Thyroid gland (tissue), 4 donors: Measurements from ENCODE around the gene TASOR2. TPM values are rescaled to one million over a fixed set of nuclear protein-coding genes. Genes with fewer than 3 reads are reported as not detected.

Experiments used
- DNase-seq, 2 donors: peaks; one replicate each; pipeline ENCODE4 v3.0.0-alpha.2; 2019
- H3K27ac ChIP-seq, 3 donors: fragments of 200-600 bp; sonication (generic); 1 replicate in 2 of 3; 2 replicates in 1 of 3; pipeline ENCODE4 v1.5.1; 2016 to 2019; ENCODE audit warnings: mild to moderate bottlenecking in 1 of 3, moderate library complexity in 1 of 3
- H3K27me3 ChIP-seq: fragments of 200-600 bp; sonication (generic); one replicate; pipeline ENCODE4 v1.5.1; 2019
- H3K36me3 ChIP-seq, 2 donors: fragments of 200-600 bp; sonication (generic); one replicate each; pipeline ENCODE4 v1.5.1; 2016 to 2019
- H3K4me1 ChIP-seq, 2 donors: fragments of 200-600 bp; sonication (generic); one replicate each; pipeline ENCODE4 v1.5.1; 2017 to 2019
- H3K4me3 ChIP-seq, 3 donors: fragments of 200-600 bp; sonication (generic); replicated peaks in 1 of 3; 1 replicate in 2 of 3; 2 replicates in 1 of 3; pipeline ENCODE4 v1.5.1; 2016; ENCODE audit warnings: mild to moderate bottlenecking in 1 of 3
- H3K9me3 ChIP-seq: fragments of 200-600 bp; sonication (generic); one replicate; pipeline ENCODE4 v1.5.1; 2017
- POLR2A ChIP-seq, 2 donors: fragments of 450-650 bp; IDR thresholded peaks; one replicate each; pipeline ENCODE4 v1.6.1; 2017; ENCODE audit warnings: antibody characterized with exemption in 2 of 2, mild to moderate bottlenecking in 2 of 2, moderate library complexity in 1 of 2
- WGBS, 2 donors: methylation state at CpG; one replicate each; pipeline ENCODE4 v1.1.5; 2017; 5-methylcytosine and 5-hydroxymethylcytosine counted together
- intact Hi-C: fragments of 100-400 bp; cut with DNase I; formaldehyde crosslinking; loops from one replicate; pipeline ENCODE4 v1.15.1; 2023
- total RNA-seq, 4 donors: library from RNA; depleted of rRNA; stranded (reverse); fragments of >200 nt; gene quantifications; one replicate each; pipeline ENCODE4 v1.2.3, GENCODE V29; 2016
- TF ChIP-seq, protein P1 (sequence below), 6 experiments: fragments of 200-600 bp in 3 of 6; fragments of 450-650 bp in 3 of 6; sonication (generic) in 3 of 6; IDR thresholded peaks; one replicate each; pipeline ENCODE4 v1.5.1; 2016 to 2019; ENCODE audit warnings: antibody characterized with exemption in 6 of 6, mild to moderate bottlenecking in 2 of 6, inconsistent platforms in 1 of 6, moderate library complexity in 1 of 6

The TASOR2 gene
- total RNA-seq, 4 donors from 2014 or later = 73.2 to 132 (median 96.3) TPM

DNA sequence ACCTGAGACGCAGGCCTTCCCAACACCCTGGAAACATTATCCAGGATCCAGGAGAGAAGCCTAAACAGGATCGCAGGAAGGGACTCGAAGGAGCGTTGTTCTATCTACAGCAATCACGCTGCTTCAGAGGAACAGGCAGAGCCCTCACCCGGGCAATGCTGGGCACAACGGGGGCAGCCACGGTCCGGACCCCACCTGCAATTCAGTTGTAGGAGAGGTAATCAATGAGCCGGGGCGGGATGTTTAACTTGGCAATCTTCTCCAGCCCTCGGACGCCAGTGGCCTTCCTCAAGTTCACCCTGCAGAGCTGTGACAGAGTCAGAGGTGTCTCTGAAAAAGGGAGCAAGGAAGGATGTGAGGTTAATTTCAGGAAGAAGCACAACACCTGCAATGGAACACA is 44.1 kb upstream of the TASOR2 start:
- no peaks in the 10 kb centered on the region for H3K9me3 ChIP-seq
- TF ChIP-seq, protein P1, sequence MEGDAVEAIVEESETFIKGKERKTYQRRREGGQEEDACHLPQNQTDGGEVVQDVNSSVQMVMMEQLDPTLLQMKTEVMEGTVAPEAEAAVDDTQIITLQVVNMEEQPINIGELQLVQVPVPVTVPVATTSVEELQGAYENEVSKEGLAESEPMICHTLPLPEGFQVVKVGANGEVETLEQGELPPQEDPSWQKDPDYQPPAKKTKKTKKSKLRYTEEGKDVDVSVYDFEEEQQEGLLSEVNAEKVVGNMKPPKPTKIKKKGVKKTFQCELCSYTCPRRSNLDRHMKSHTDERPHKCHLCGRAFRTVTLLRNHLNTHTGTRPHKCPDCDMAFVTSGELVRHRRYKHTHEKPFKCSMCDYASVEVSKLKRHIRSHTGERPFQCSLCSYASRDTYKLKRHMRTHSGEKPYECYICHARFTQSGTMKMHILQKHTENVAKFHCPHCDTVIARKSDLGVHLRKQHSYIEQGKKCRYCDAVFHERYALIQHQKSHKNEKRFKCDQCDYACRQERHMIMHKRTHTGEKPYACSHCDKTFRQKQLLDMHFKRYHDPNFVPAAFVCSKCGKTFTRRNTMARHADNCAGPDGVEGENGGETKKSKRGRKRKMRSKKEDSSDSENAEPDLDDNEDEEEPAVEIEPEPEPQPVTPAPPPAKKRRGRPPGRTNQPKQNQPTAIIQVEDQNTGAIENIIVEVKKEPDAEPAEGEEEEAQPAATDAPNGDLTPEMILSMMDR (IDR thresholded peaks at IDR 0.05) = no peak
- no peak for TF ChIP-seq POLR2A (IDR thresholded peaks at IDR 0.05)
- H3K27me3 ChIP-seq = no peaks in the 10 kb centered on the region
- peaks cover 20 to 25% of the 10 kb centered on the region in 2 donors for H3K36me3 ChIP-seq
- H3K4me1 ChIP-seq = peaks cover 0 to 7% of the 10 kb centered on the region in 2 donors
- intact Hi-C loops = no loop called here
- no peak for DNase-seq
- 82 to 84% methylated on average over 13 of the region's 13 CpGs for WGBS, 2 donors
- no peak overlapping the region for H3K27ac ChIP-seq
- H3K4me3 ChIP-seq = no peak overlapping the region

DNA sequence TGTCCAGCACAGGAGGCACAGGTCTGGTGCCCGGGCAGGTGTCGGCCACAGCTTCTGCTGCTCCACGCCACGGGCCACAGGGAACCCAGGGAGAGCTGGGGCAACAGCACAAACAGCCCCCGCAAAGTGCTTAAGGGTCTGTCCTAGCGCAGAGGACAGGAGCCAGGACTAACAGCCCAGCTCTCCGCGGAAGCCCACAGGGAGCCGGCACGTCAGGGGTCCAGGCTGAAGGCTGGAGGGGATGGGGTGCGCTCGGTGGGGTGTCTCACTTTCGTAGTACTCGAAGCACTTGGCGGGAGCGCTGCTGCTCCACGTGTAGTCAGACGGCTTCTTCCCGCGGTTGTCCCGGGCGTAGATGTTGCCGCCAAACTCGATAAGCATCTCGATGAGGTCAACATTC is 43.1 kb upstream of the TASOR2 start:
- no peaks in the 10 kb centered on the region for H3K27me3 ChIP-seq
- DNase-seq = no peak
- H3K27ac ChIP-seq = no peak overlapping the region
- intact Hi-C loops = no loop called here
- H3K4me1 ChIP-seq = peaks cover 0 to 14% of the 10 kb centered on the region in 2 donors
- no peak overlapping the region for H3K4me3 ChIP-seq
- WGBS, 2 donors = 88 to 92% methylated on average over 25 of the region's 25 CpGs
- TF ChIP-seq, protein P1 (IDR thresholded peaks at IDR 0.05) = no peak
- no peak for TF ChIP-seq POLR2A (IDR thresholded peaks at IDR 0.05)
- no peaks in the 10 kb centered on the region for H3K9me3 ChIP-seq
- peaks cover 20 to 25% of the 10 kb centered on the region in 2 donors for H3K36me3 ChIP-seq

DNA sequence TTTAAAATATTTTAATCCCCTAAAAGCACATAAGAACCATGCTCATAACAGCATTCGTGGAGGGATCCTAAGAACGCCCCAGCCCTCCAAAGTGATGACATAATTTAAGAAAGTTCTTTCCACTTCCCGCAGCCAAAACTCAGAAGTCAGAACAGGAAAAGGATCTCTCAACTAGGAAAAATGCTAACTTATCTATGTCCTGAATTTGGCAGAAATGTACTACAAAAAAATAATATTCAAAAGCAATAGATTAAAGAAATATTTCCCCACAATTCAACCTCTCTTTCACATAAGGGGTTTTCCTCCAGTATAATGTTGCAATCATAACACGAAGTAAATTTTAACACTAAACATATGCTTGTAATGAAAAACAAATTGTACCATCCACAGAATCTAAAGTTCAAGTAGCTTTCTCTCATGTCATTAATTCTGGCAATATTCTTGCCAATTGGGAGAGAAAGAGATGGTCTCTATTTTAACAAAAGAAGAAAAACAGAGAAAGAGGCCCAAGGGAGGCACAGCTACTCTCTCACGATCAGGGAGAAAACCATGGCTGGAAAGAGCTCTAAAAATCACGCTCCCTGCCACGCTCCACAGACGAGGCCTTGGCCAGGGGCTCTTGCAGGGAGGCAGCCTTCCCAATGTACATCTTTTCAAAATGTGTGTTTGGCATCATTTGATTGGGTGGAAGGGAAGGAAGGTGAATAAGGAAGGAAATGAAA is 41.1 kb upstream of the TASOR2 start:
- Histone ChIP-seq H3K27me3 (no peaks in the 10 kb centered on the region), H3K4me3 (no peak overlapping the region), H3K27ac (peak overlapping the region; percentile 23 to 63 (median 45)), H3K36me3 (peaks cover 20 to 25% of the 10 kb centered on the region in 2 donors), H3K4me1 (peaks cover 0 to 14% of the 10 kb centered on the region in 2 donors), H3K9me3 (no peaks in the 10 kb centered on the region)
- no peak for DNase-seq
- intact Hi-C loops = no loop called here
- TF ChIP-seq, protein P1 (IDR thresholded peaks at IDR 0.05) = no peak
- no peak for TF ChIP-seq POLR2A (IDR thresholded peaks at IDR 0.05)
- WGBS, 2 donors = 73 to 76% methylated on average over 8 of the region's 8 CpGs

DNA sequence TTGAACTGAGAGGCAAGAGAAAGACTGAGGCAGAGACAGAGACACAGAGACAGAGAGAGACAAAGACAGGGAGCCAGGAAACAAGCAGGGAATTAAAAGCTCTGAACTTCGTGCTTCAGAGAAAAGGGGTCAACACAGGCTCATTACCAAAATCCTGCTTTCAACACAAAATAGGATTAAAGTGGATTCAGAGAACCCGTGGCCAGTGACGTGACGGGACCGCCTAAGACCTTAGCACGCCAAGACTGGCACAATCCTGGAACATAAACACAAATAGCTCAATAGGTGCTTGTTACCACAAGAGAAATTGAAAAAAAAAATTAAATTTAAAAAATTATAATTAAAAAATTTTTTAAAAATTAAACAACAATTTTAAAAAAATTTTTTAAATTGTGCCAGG is 39.7 kb upstream of the TASOR2 start:
- Histone ChIP-seq H3K4me3 (no peak overlapping the region), H3K27me3 (no peaks in the 10 kb centered on the region), H3K9me3 (no peaks in the 10 kb centered on the region), H3K4me1 (peaks cover 0 to 14% of the 10 kb centered on the region in 2 donors), H3K27ac (peak overlapping the region in 2 of 3 donors; percentile 15 to 63), H3K36me3 (peaks cover 11 to 21% of the 10 kb centered on the region in 2 donors)
- no peak for TF ChIP-seq POLR2A (IDR thresholded peaks at IDR 0.05)
- TF ChIP-seq, protein P1 (IDR thresholded peaks at IDR 0.05) = no peak
- intact Hi-C loops = no loop called here
- WGBS, 2 donors = 81 to 88% methylated on average over 6 of the region's 6 CpGs
- DNase-seq = no peak

DNA sequence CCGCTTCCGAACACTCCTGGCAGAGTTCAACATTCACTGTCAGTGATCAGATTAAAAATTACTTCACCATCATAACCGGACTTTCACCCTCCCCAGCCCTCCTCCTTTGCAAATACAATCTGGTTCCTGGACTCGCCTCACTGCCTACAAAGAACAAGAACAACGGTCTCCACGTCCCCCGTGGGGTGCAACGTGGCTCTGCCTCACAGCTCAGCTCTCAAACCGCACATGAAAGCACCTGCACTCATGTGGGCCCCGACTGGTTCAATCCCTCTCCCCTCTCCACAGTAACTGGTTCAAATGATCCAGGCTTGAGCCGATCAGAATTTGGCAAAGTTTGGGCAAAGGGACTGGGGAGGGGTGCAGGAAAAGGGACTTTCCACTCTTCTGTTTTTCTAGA is 39.3 kb upstream of the TASOR2 start:
- H3K27ac ChIP-seq = peak overlapping the region; percentile 62 to 71 (median 66)

More for the DNA sequence above, 39.3 kb upstream of the TASOR2 start:
- TF ChIP-seq, protein P1 (IDR thresholded peaks at IDR 0.05) = no peak
- no peak for TF ChIP-seq POLR2A (IDR thresholded peaks at IDR 0.05)
- Histone ChIP-seq H3K4me1 (peaks cover 0 to 14% of the 10 kb centered on the region in 2 donors), H3K27me3 (no peaks in the 10 kb centered on the region), H3K9me3 (no peaks in the 10 kb centered on the region), H3K36me3 (peaks cover 10 to 17% of the 10 kb centered on the region in 2 donors), H3K4me3 (no peak overlapping the region)
- intact Hi-C loops = no loop called here
- 45 to 51% methylated on average over 11 of the region's 11 CpGs for WGBS, 2 donors
- DNase-seq = peak in 1 of 2 donors; percentile 18
